Spleen (tissue), 11 donors: ENCODE results near the gene GNG7. TPM values are rescaled to one million over a fixed set of nuclear protein-coding genes. Genes with fewer than 3 reads are reported as not detected.
"Not testable (repeated sequence)": the region's sequence is repeated elsewhere in the genome, so short reads cannot be mapped to it uniquely, and the experiment has no call there.

Experiments
- DNase-seq: peaks from one replicate; pipeline ENCODE4 v3.0.0-alpha.2; 2020
- H3K27ac ChIP-seq, 8 donors: fragments of 200-600 bp; sonication (generic) in 7 of 8; 1 replicate in 4 of 8; 2 replicates in 4 of 8; pipeline versions ENCODE4 v1.5.0 to v1.8.0; 2016 to 2021; ENCODE audit warnings: inconsistent platforms in 4 of 8, mild to moderate bottlenecking in 4 of 8, moderate library complexity in 1 of 8
- H3K27me3 ChIP-seq, 7 donors: fragments of 200-600 bp; sonication (generic) in 6 of 7; replicated peaks in 1 of 7; 1 replicate in 4 of 7; 2 replicates in 3 of 7; pipeline versions ENCODE4 v1.5.0 to v1.8.0; 2016 to 2021; ENCODE audit warnings: inconsistent platforms in 3 of 7, mild to moderate bottlenecking in 1 of 7
- H3K36me3 ChIP-seq, 6 donors: fragments of 200-600 bp; sonication (generic) in 5 of 6; 1 replicate in 4 of 6; 2 replicates in 2 of 6; pipeline versions ENCODE4 v1.5.0 to v1.8.0; 2016 to 2021; ENCODE audit warnings: inconsistent platforms in 2 of 6
- H3K4me1 ChIP-seq, 6 donors: fragments of 200-600 bp; sonication (generic) in 5 of 6; 1 replicate in 3 of 6; 2 replicates in 3 of 6; pipeline versions ENCODE4 v1.5.0 to v1.8.0; 2016 to 2021; ENCODE audit warnings: inconsistent platforms in 3 of 6
- H3K4me3 ChIP-seq, 8 donors: fragments of 200-600 bp; sonication (generic) in 7 of 8; 1 replicate in 4 of 8; 2 replicates in 4 of 8; pipeline versions ENCODE4 v1.5.0 to v1.8.0; 2016 to 2021; ENCODE audit warnings: inconsistent platforms in 4 of 8, mild to moderate bottlenecking in 4 of 8, moderate library complexity in 2 of 8
- H3K9me3 ChIP-seq, 8 donors: fragments of 200-600 bp; sonication (generic) in 7 of 8; 1 replicate in 4 of 8; 2 replicates in 4 of 8; pipeline versions ENCODE4 v1.5.0 to v1.8.0; 2016 to 2021; ENCODE audit warnings: inconsistent platforms in 4 of 8
- POLR2A ChIP-seq, 3 donors: fragments of 450-650 bp; IDR thresholded peaks; one replicate each; pipeline ENCODE4 v1.5.1; 2017; ENCODE audit warnings: antibody characterized with exemption in 3 of 3, mild to moderate bottlenecking in 1 of 3
- POLR2AphosphoS5 ChIP-seq, 3 donors: sonication (generic); formaldehyde crosslinking; IDR thresholded peaks; one replicate each; pipeline ENCODE4 v1.5.1; 2017; ENCODE audit warnings: antibody characterized with exemption in 3 of 3
- WGBS, 5 donors: extraction: QIAGEN DNeasy Blood & Tissue Kit in 3 of 5; methylation state at CpG; one replicate each; pipeline versions ENCODE4 v1.1.5 to v1.1.7; 2013 to 2018; 5-methylcytosine and 5-hydroxymethylcytosine counted together
- intact Hi-C: fragments of 100-400 bp; cut with DNase I; formaldehyde crosslinking; loops from one replicate; pipeline ENCODE4 v1.15.0; 2023; ENCODE audit warnings: low total_unique reads
- polyA plus RNA-seq, 3 donors: library from polyadenylated mRNA; stranded (reverse); fragments of 200-250 nt; gene quantifications; one replicate each; pipeline ENCODE4 v1.2.1, GENCODE V29; 2013
- total RNA-seq, 7 donors: library from RNA; depleted of rRNA in 3 of 7; stranded (reverse); fragments of >200 nt in 3 of 7; fragmentation: NEBNext Ultra II Directional in 4 of 7; extraction: Animal tissue kit (Norgen Biotek cat#: 25700) in 4 of 7; gene quantifications; one replicate each; pipeline versions ENCODE4 v1.1.0 to v1.2.1, GENCODE V29; 2016 to 2021
- TF ChIP-seq, protein P1 (sequence below), 11 experiments: fragments of 200-600 bp in 7 of 11; fragments of 450-650 bp in 4 of 11; sonication (generic) in 4 of 11; IDR thresholded peaks in 8 of 11; conservative IDR thresholded peaks in 3 of 11; 1 replicate in 7 of 11; 2 replicates in 4 of 11; pipeline versions ENCODE4 v1.4.0 to v1.8.0; 2016 to 2021; ENCODE audit warnings: antibody characterized with exemption in 11 of 11, inconsistent platforms in 4 of 11, mild to moderate bottlenecking in 1 of 11
- donor health status: healthy with polysubstance abuse.
- donor health status: DM: no; HTN: no; CAD: no; lungs with moderate emphysema.
- donor health status: DM: no; HTN: no; CAD: no.
- donor health status: Bipolar disorder and iron deficiency.
- donor health status: healthy.
- donor health status: DM: no; HTN: no; CAD: no.
- donor health status: DM: yes; HTN: yes; CAD: no.

GNG7 gene
- total and polyA plus RNA-seq, 10 donors = 17.2 to 34.6 (median 18.9) TPM

DNA sequence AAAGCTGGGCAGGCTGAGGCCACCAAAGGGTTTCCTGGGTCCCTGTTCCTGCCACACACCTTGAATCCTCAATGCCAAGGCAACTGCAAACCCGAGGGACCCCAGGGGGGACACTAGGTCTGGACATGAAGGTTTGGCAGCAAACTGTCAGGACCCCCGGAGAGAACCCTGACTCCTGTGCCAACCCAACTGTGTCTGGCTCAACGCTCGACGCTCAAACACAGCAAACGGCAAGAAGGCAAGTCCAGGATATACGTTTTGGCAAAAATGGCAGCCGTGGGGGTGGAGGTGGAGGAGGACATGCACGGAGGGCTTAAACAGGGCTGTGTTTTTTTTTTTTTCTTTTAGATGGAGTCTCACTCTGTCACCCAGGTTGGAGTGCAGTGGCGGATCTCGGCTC is 153.5 kb downstream of the GNG7 start:
- Histone ChIP-seq H3K4me1 (peaks cover 22 to 88% (median 64%) of the 10 kb centered on the region in 6 donors), H3K36me3 (no peaks in the 10 kb centered on the region), H3K27ac (peak overlapping the region in 3 of 8 donors; percentile 67 to 76 (median 74)), H3K27me3 (no peaks in the 10 kb centered on the region), H3K9me3 (no peaks in the 10 kb centered on the region), H3K4me3 (no peak overlapping the region)
- 94 to 98% (median 96%) methylated on average over 10 to 11 of the region's 11 CpGs for WGBS, 5 donors
- TF ChIP-seq POLR2A (IDR thresholded peaks at IDR 0.05) (no peak), POLR2AphosphoS5 (IDR thresholded peaks at IDR 0.05) (no peak)
- TF ChIP-seq, protein P1, sequence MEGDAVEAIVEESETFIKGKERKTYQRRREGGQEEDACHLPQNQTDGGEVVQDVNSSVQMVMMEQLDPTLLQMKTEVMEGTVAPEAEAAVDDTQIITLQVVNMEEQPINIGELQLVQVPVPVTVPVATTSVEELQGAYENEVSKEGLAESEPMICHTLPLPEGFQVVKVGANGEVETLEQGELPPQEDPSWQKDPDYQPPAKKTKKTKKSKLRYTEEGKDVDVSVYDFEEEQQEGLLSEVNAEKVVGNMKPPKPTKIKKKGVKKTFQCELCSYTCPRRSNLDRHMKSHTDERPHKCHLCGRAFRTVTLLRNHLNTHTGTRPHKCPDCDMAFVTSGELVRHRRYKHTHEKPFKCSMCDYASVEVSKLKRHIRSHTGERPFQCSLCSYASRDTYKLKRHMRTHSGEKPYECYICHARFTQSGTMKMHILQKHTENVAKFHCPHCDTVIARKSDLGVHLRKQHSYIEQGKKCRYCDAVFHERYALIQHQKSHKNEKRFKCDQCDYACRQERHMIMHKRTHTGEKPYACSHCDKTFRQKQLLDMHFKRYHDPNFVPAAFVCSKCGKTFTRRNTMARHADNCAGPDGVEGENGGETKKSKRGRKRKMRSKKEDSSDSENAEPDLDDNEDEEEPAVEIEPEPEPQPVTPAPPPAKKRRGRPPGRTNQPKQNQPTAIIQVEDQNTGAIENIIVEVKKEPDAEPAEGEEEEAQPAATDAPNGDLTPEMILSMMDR (IDR thresholded peaks at IDR 0.05 in 8 of 11, conservative IDR thresholded peaks at IDR 0.05 in 3 of 11) = no peak
- peak; percentile 57 for DNase-seq
- intact Hi-C loops = no loop called here

DNA sequence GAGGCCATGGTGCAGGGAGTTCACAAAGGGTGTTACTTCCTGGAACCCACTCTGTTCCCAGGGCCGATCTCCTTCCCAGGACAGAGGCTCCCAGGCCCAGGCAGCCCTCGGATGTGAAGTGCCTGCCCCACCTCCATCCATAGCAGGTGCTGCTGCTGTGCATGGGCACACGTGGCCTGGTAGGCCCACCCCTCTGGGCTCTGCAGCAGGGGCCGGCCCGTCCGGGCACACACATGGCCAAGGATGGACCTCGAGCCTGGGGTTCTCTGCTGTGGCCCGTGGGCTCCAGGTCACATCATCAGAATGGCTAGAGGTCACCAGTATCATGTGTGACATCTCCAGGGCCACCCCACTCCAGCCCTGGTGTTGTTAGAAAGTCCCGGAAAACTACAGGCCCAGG is 154.8 kb downstream of the GNG7 start:
- intact Hi-C loops = no loop called here
- peak; percentile 72 for DNase-seq
- WGBS, 5 donors = 79 to 92% (median 91%) methylated on average over 7 to 9 of the region's 9 CpGs

GRCh38 chr19:2547033-2547680 is 155.3 kb downstream of the GNG7 start:
- WGBS, 5 donors = 81 to 89% (median 84%) methylated on average over 15 of the region's 15 CpGs
- no peaks in the 10 kb centered on the region for H3K36me3 ChIP-seq
- DNase-seq = peak; percentile 50
- no peak overlapping the region for H3K4me3 ChIP-seq
- TF ChIP-seq, protein P1 (IDR thresholded peaks at IDR 0.05 in 8 of 11, conservative IDR thresholded peaks at IDR 0.05 in 3 of 11) = no peak
- TF ChIP-seq POLR2A (IDR thresholded peaks at IDR 0.05) (no peak), POLR2AphosphoS5 (IDR thresholded peaks at IDR 0.05) (no peak)
- H3K27me3 ChIP-seq = no peaks in the 10 kb centered on the region
- intact Hi-C loops = no loop called here
- no peaks in the 10 kb centered on the region for H3K9me3 ChIP-seq
- H3K27ac ChIP-seq = peak overlapping the region; percentile 55 to 83 (median 76)
- H3K4me1 ChIP-seq = peaks cover 37 to 90% (median 70%) of the 10 kb centered on the region in 6 donors

More for the DNA sequence above, 154.8 kb downstream of the GNG7 start:
- H3K4me3 ChIP-seq = no peak overlapping the region
- H3K27me3 ChIP-seq = no peaks in the 10 kb centered on the region
- TF ChIP-seq POLR2A (IDR thresholded peaks at IDR 0.05) = no peak
- TF ChIP-seq POLR2AphosphoS5 (IDR thresholded peaks at IDR 0.05) = no peak
- TF ChIP-seq, protein P1 (IDR thresholded peaks at IDR 0.05 in 8 of 11, conservative IDR thresholded peaks at IDR 0.05 in 3 of 11) = no peak
- peak overlapping the region in 3 of 8 donors; percentile 74 to 83 (median 82) for H3K27ac ChIP-seq
- no peaks in the 10 kb centered on the region for H3K9me3 ChIP-seq
- peaks cover 35 to 90% (median 70%) of the 10 kb centered on the region in 6 donors for H3K4me1 ChIP-seq
- no peaks in the 10 kb centered on the region for H3K36me3 ChIP-seq

DNA sequence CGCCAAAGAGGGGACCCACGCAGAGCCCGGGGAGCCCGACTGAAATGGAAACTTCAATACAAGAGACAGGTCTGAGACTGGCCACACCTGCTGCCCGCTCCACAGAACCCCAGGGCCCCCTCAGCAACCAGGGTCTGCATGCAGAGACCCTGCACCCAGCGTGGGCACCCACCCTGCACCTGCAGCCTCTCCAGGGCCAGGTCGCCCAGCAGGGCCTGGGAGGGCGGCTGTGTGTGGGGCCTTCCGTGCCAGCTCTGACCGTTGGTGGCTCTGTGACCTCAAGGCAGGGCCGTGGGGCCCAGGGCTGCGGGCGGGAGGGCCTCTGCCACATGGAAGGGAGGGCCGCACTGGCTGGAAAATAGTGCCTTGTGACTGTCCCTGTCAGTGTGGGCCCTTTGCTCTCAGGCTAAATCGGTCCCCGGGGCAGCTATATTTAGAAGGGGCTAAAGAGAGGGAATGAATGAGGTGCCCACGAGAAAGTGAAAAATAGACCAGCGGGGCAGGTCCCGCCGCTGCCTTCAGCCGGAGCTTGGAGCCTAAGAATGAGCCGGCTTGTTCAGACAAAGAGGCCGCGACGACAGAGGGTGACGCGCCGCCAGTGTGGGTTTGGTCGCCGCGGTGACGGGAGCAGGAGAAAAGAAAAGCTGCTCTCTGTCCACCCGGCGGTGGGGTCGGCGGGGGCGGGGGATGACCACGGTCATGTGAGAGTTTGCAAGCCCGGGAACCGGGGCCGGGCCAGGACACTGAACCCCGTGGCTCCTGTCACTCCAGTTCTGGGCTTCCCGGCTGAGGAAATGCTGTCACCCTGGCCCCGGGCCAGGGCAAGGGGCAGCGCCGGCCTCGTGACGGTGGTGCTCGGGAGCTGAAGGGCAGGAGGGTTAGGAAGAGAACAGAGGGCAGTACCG is 156.1 kb downstream of the GNG7 start:
- H3K4me1 ChIP-seq = peaks cover 36 to 91% (median 67%) of the 10 kb centered on the region in 6 donors
- no peaks in the 10 kb centered on the region for H3K27me3 ChIP-seq
- 27 to 69% (median 41%) methylated on average over 40 to 50 of the region's 50 CpGs for WGBS, 5 donors
- no peaks in the 10 kb centered on the region for H3K9me3 ChIP-seq
- H3K27ac ChIP-seq = peak overlapping the region; percentile 55 to 83 (median 76)
- TF ChIP-seq POLR2A (IDR thresholded peaks at IDR 0.05) = no peak
- peak; percentile 79 to 88 (median 80) for TF ChIP-seq POLR2AphosphoS5 (IDR thresholded peaks at IDR 0.05)
- H3K36me3 ChIP-seq = no peaks in the 10 kb centered on the region
- DNase-seq = peak; percentile 89
- H3K4me3 ChIP-seq = peak overlapping the region in 1 of 8 donors; percentile 7
- intact Hi-C loops = no loop called here

- H3K4me3 ChIP-seq, H3K27me3 ChIP-seq, H3K9me3 ChIP-seq, DNase-seq, H3K36me3 ChIP-seq, intact Hi-C loops: not testable (repeated sequence)
- Histone ChIP-seq H3K27ac (peak overlapping the region; percentile 55 to 84 (median 76)), H3K4me1 (peaks cover 40 to 91% (median 69%) of the 10 kb centered on the region in 6 donors)
- 87 to 92% (median 89%) methylated on average over 20 of the region's 20 CpGs for WGBS, 5 donors
These were observed 156.9 kb downstream of the GNG7 start for GRCh38 chr19:2545416-2546127.
